ENCODE data around the gene SEC24B. TPM values are rescaled to one million over a fixed set of nuclear protein-coding genes. Genes with fewer than 3 reads are reported as not detected.
"Not testable (repeated sequence)": the region's sequence is repeated elsewhere in the genome, so short reads cannot be mapped to it uniquely, and the experiment has no call there.

The SEC24B gene
- total RNA-seq, 4 donors from 2014 or later = 26.0 to 45.2 (median 37.3) TPM

DNA sequence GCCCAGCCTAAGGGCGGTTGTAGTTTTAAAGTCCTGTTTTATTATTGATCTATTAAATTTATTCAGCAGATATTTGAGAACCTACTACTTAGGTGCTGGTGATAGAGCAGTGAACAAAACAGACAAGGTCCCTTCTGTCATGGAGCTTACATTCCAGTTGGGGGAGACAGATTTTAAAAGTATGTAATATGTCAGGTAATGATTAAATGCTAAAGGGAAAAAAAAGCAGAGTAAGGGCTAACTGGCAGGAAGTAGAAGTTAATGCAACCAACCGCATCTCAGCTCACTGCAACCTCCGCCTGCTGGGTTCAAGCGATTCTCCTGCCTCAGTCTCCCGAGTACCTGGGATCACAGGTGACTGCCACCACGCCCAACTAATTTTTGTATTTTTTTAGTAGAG lies 118.6 kb downstream of the SEC24B start:
- no peak overlapping the region for H3K4me3 ChIP-seq (ENCODE audit: low read depth, poor library complexity, severe bottlenecking)
- WGBS, 2 donors = 87 to 95% methylated on average over 6 of the region's 6 CpGs
- TF ChIP-seq, protein P1, sequence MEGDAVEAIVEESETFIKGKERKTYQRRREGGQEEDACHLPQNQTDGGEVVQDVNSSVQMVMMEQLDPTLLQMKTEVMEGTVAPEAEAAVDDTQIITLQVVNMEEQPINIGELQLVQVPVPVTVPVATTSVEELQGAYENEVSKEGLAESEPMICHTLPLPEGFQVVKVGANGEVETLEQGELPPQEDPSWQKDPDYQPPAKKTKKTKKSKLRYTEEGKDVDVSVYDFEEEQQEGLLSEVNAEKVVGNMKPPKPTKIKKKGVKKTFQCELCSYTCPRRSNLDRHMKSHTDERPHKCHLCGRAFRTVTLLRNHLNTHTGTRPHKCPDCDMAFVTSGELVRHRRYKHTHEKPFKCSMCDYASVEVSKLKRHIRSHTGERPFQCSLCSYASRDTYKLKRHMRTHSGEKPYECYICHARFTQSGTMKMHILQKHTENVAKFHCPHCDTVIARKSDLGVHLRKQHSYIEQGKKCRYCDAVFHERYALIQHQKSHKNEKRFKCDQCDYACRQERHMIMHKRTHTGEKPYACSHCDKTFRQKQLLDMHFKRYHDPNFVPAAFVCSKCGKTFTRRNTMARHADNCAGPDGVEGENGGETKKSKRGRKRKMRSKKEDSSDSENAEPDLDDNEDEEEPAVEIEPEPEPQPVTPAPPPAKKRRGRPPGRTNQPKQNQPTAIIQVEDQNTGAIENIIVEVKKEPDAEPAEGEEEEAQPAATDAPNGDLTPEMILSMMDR (IDR thresholded peaks at IDR 0.05) = no peak
- no peak for TF ChIP-seq POLR2A (IDR thresholded peaks at IDR 0.05)
- DNase-seq (ENCODE audit: low spot score in 2 of 2) = no peak
- intact Hi-C loops (cut with DNase I; ENCODE audit: low total_unique reads) = no loop called here

DNA sequence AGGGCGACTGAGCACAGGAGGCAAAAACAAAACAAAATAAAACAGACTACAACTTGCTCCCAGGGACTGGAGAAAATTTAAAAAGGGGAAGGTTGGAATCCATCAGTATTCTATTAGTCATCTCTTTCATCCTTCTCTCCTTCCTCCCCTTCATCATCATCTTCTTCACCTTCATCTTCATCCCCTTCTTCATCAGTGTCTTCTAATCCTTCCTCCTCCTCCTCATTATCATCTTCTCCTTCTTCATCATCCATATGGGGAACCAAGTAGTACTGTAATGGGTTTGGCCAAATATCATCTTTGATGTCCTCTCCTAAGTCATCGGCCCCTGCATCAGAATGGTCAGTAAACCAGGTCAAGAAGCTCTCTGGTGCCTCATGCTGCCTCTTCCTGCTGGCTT lies 119.5 kb downstream of the SEC24B start:
- WGBS, 2 donors = 93 to 95% methylated on average over 2 of the region's 2 CpGs
- intact Hi-C loops (cut with DNase I; ENCODE audit: low total_unique reads) = no loop called here
- TF ChIP-seq, protein P1 (IDR thresholded peaks at IDR 0.05) = no peak
- no peak for TF ChIP-seq POLR2A (IDR thresholded peaks at IDR 0.05)

DNA sequence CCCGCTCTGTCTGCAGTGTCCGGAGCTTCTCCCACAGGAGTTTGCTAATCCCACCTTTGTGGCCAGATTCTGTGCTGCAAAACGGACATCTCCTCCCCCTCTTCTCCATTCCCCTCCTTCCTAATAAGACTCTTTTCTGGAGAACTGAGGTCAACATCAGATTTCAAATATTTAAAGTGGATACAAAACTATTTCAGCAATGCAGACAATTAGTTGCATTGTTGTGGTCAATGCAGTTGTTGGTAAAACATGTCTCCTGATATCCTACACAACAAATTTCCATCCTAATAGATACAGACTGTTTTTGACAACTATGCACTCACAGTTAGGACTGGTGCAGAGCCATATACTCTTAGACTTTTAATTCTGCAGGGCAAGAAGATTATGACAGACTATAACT lies 121.4 kb downstream of the SEC24B start:
- 88 to 91% methylated on average over 3 of the region's 3 CpGs for WGBS, 2 donors
- no peak for TF ChIP-seq POLR2A (IDR thresholded peaks at IDR 0.05)
- TF ChIP-seq, protein P1 (IDR thresholded peaks at IDR 0.05) = no peak
- intact Hi-C loops (cut with DNase I; ENCODE audit: low total_unique reads) = no loop called here

More for the DNA sequence above, 119.5 kb downstream of the SEC24B start:
- no peak for DNase-seq (ENCODE audit: low spot score in 2 of 2)
- no peak overlapping the region for H3K4me3 ChIP-seq (ENCODE audit: low read depth, poor library complexity, severe bottlenecking)

DNA sequence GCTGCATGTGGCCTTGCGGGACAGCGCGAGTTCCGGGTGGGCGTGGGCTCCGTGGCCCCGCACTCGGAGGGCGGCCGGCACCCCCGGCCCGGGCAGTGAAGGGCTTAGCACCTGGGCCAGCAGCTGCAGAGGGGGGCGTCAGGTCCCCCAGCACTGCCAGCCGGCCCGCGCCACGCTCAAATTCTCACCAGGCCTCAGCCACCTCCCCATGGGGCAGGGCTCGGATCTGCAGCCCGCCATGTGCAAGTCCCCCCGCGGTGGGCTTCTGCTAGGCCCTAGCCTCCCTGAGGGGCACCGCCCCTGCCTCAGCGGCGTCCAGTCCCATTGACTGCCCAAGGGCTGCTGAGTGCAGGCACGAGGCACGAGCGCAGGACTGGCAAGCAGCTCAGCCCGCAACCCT lies 123.8 kb downstream of the SEC24B start:
- H3K4me3 ChIP-seq (ENCODE audit: low read depth, poor library complexity, severe bottlenecking) = no peak overlapping the region
- WGBS, 2 donors = 91 to 97% methylated on average over 13 to 17 of the region's 28 CpGs
- intact Hi-C loops (cut with DNase I; ENCODE audit: low total_unique reads) = no loop called here
- no peak for DNase-seq (ENCODE audit: low spot score in 2 of 2)
- TF ChIP-seq, protein P1 (IDR thresholded peaks at IDR 0.05) = no peak
- no peak for TF ChIP-seq POLR2A (IDR thresholded peaks at IDR 0.05)

More for the DNA sequence above, 121.4 kb downstream of the SEC24B start:
- H3K4me3 ChIP-seq (ENCODE audit: low read depth, poor library complexity, severe bottlenecking) = no peak overlapping the region
- DNase-seq (ENCODE audit: low spot score in 2 of 2) = no peak

DNA sequence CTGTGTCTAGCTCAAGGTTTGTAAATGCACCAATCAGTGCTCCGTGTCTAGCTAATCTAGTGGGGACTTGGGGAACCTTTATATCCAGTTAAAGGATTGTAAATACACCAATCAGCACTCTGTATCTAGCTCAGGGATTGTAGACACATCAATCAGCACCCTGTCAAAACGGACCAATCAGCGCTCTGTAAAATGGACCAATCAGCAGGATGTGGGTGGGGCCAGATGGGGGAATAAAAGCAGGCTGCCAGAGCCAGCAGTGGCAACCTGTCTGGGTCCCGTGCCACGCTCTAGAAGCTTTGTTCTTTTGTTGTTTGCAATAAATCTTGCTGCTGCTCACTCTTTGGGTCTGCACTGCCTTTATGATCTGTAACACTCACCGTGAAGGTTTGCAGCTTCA lies 124.5 kb downstream of the SEC24B start:
- WGBS, 2 donors = 91% methylated on average over 6 of the region's 6 CpGs
- intact Hi-C loops (cut with DNase I; ENCODE audit: low total_unique reads); H3K4me3 ChIP-seq (ENCODE audit: low read depth, poor library complexity, severe bottlenecking): not testable (repeated sequence)

DNA sequence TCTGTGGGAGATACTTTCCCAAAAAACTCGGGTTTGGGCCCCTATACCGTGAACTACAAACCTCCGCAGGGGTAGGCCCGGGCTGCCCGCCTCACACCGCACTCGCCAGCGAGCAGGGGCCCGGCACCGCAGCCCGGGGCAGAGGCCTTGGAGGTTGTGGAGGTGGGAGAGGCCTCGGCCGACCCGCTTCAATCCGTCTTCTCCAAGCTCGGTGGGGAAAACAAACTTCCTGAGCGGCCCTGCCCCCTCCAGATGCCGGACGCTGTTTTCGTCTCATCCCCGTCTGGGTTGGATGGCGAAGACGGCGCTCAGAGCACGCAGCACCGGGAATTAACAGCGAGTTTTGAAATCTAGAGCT lies 126.0 kb downstream of the SEC24B start:
- TF ChIP-seq, protein P1 (IDR thresholded peaks at IDR 0.05) = no peak
- no peak for TF ChIP-seq POLR2A (IDR thresholded peaks at IDR 0.05)
- peak overlapping the region; percentile 78 for H3K4me3 ChIP-seq (ENCODE audit: low read depth, poor library complexity, severe bottlenecking)
- peak in 1 of 2 donors; percentile 88 for DNase-seq (ENCODE audit: low spot score in 2 of 2)
- intact Hi-C loops (cut with DNase I; ENCODE audit: low total_unique reads) = no loop called here
- 2 to 4% methylated on average over 25 to 27 of the region's 27 CpGs for WGBS, 2 donors

More for the DNA sequence above, 124.5 kb downstream of the SEC24B start:
- DNase-seq (ENCODE audit: low spot score in 2 of 2) = not testable (repeated sequence)
